ENCODE results near the gene STAT5B.
"Not testable (repeated sequence)": the region's sequence is repeated elsewhere in the genome, so short reads cannot be mapped to it uniquely, and the experiment has no call there.

STAT5B gene

DNA sequence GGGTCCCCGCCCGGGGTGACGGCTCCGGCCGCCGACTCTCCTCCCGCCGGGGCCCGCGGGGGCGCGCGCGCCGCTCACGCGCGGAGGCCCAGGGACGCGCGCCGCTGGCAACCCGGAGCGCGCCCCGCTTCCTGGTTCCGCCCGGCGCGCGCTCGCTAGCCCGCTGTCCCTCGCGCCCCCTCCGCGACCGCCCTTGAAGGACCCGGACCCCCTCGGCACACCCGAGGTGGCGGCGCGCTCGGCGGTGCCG lies at the start of gene STAT5B:
Gene STAT5B (minus strand): TSS at position 33 of the 250 bp plus-strand sequence. CDS start 44,264 bp downstream, outside the sequence.
- peak; percentile 70 for DNase-seq

DNA sequence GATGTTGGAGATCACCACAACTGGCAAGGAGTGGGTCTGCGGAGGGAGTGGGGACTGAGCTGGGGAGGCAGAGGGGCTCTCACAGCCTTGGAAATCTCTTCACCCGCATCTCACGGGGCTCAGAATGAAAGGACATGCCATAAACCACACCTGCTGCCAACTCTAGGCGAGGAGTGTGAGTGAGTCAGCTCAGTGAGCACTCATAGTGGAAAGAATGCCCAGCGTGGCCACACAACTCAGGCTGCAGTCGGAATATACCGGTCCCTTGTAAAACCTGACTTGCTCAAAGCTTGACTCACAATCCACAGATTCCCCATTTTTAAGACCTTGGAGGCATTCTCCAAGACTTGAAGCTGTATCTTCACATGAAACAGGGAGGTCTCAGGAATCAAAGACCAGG lies 48.8 kb upstream of the STAT5B start:
- no peak for DNase-seq

DNA sequence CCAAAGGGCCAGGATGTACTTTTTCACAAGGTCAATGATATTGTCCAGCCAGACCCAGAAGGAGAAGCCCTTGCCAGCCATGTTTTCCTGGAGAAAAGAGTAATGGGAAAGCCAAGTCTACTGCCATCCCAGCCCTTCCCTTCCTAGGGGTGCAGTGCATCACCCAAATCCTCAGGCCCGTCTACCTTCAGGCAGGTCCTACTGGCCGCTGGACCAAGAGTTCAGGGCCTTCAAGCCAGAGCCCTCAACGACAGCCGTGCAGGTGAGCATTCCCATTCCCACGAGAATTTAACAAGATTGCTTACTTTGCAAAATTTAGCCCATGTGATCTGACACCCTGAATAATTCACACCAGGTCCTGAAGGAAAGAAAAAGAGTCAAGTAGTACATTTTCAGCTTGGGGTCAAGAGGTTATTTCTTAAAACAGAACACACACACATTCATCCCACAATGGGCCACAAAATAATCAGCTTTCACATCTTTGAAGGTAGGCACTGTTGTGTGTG lies 47.1 kb upstream of the STAT5B start:
- no peak for DNase-seq

DNA sequence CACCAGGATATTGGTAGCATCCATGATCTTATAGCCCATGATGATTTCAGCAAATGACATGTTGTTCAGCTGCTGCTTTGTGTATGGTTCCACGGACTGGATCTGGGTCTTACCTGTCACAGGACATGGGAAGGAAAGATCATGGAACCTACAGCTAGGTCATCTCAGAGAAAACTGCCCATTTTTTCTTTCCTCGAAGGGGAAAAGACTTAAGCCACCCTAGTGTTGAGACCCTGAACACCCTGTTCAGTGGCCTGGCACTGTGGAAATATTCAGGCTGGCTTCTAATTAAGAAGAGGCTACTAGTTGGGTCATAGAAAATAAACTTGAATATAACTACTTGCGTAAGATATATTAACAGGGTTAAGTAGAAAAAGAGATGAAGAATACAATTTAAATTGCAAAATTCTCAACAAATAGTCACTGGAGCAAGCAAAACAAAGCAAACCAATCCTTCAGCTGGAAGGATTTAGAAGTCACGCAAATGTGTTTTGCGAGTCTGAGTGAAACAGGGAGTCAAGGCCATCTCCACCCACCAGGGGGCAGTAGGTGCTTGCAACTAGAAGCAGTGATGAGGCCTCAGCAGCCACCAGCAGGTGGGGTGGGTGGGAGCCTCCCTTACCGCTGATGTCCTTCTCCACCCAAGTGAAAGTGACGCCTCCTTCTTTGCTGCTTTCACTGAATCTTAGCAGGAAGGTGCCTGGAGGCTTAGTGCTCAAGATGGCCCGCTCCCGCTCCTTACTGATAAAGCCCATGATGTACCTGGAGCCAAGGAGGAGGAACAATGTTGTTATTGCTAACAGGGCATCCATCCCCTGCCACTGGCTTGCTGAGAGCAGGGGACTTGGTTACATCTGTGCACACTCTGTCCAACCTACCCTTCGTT lies 46.4 kb upstream of the STAT5B start:
- DNase-seq, result peak; percentile 91

DNA sequence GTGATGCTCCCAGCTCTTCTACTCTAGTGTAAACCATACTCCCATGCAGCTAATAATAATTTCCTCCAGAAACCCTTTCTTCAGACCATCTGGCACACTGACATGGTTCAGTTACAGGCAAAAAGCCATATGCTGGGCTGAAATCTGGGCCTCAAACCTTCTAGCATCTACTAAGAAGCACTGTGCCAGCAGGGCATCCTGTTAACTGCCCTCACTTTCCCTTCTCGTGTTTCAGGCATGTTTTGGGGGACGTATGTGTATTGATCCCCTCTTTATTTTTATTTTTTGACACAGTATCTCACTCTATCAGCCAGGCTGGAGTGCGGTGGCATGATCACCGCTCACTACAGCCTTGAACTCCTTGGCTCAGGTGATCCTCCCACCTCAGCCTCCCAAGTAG lies 45.4 kb upstream of the STAT5B start:
- DNase-seq, result no peak

- DNase-seq, result not testable (repeated sequence)
Measured at GRCh38 chr17:42317967-42318366, 41.8 kb upstream of the STAT5B start.

DNA sequence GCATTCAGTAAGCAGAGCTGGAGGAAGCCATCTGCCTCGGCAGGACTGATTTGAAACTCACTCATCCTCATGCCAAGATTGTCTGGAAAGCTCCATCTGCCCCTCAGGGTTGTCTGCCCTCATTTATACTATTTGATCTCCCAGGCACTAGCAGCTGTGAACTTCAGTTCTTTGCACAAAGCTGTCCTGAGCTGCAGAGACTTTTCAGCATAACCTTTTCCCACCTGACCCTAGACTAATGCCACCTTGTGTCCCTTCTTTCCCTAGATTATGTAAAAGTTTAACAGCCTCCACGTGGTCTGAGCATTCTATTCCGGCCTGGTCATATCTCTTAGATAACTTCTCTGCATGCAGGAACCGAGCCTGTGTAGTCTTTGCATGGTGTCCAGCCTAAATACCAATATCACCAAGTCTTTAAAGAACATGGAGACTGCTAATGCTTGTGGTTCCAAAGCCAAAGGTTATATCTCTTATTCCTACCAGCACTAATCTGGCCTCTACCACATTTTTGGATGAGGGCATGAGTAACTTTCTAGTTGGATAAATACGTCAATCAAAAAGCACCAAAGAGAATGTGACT lies 41.2 kb upstream of the STAT5B start:
- no peak for DNase-seq

DNA sequence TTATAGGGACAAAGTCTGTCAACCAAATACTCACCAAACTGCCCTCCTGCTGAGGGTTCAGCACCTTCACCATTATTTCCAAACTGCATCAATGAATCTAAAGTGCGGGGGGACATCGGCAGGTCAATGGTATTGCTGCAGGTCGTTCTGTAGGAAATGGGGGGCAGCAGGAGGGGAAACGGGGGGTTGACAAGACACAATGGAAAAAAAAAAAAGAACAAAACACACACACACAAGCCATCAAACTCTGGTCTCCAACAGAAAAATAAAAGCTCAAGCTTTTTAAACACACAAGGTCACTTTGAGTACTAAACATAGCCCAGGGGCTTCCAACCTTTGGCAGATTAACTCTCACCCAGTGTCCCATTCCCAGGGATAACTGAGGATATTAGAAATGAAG lies 40.6 kb upstream of the STAT5B start:
- no peak for DNase-seq

DNA sequence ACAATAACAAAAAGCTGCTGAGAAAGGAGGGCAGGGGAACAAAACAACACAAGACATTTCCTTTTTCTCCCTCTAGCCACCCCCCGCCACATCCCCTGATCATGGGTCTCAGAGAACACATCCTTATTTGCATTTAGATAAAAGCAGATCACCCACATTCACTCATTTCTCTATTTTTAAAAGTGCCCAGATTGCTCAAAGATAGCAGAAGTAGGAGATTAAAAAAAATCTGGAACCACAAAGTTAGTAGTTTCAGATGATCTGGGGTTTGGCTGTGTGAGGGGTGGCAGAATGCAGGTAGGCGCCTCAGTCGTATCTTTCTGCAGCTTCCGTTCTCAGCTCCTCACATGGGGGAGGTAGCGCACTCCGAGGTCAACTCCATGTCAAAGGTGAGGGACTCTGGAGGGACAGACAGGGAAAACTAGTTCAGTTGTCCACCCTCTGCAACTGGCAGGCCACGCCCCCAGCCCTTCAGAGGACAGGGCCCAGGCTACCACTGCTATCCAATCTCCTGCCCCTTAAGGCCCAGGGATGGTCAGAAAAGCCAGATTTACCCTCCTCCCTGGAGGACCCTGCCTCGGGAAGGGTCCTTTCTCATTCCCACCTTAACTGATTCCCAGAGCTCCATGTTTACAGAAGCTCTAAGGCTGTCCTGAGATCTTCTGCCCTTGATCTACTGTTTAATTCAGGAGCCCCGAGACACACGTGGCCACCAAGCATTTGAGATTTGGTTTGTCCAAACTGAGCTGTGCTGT lies 39.4 kb upstream of the STAT5B start:
- no peak for DNase-seq

DNA sequence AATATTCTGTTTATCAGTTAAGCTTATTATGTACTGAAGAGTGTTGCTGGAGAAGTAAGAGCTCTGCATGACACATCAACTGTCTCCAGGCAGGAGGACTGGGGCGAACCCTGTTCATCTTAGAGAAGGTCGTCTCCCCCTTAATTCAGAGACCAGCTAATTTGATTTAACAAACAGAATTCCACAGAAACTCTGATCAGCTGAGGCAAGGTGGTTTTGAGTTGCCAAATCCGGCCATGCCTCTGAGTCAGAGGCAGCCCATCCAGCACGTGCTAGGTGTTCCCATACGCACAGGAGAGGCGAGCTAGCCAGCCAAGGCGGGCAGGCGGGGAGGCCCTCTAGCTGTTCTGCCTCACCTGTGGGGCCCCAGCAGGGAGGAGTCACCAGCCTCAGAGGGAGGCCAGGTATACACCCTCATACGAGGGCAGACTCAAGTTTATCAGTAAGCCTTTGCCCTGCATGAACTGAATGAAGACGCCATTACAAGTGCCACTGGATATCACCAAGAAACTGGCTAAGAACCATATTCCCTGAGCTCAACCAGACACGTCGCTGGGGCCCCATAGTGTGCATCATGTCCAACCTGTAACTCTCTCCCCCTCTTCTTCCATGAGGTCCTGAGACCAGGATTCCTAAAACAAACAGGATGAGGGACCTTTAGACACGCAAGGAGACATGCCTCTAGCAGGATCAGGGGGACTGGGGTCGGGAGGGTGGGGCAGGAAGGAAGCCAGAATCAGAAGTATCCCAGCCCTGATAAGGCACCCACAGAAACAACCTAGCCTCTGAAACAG lies 37.8 kb upstream of the STAT5B start:
- DNase-seq, result no peak

DNA sequence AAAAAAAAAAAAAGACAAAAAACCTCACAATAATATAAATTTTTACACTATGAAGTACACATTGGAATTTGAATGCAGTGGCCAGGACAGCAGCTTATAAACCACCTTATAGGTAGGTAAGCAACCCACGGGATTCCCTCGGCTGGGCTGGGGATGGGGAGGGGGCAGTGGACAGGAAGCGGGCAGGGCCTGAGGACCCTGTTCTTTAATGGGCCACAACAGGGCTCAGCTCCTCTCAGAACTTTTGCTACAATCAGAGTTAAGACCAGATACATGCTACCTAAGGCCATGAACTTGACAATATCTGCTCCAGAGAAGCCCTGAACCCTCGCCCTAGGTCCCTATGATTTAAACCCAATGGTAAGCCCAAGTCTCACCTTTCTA lies 37.2 kb upstream of the STAT5B start:
- no peak for DNase-seq

- DNase-seq, result peak; percentile 76
Measured at GRCh38 chr17:42312285-42313130, 36.3 kb upstream of the STAT5B start.

DNA sequence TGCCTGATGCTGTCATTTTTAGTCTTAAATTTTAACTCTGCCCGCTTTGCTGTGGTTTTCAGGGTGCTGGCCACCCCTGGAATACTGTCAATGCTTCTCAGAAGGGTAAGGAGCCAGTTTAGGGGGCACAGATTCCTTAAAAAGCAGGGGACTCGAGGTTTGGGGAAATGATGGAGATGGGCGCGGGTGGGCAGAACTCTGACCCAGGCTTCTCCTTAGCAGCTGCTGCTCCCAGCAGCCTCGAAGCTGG lies 35.8 kb upstream of the STAT5B start:
- DNase-seq, result no peak

DNA sequence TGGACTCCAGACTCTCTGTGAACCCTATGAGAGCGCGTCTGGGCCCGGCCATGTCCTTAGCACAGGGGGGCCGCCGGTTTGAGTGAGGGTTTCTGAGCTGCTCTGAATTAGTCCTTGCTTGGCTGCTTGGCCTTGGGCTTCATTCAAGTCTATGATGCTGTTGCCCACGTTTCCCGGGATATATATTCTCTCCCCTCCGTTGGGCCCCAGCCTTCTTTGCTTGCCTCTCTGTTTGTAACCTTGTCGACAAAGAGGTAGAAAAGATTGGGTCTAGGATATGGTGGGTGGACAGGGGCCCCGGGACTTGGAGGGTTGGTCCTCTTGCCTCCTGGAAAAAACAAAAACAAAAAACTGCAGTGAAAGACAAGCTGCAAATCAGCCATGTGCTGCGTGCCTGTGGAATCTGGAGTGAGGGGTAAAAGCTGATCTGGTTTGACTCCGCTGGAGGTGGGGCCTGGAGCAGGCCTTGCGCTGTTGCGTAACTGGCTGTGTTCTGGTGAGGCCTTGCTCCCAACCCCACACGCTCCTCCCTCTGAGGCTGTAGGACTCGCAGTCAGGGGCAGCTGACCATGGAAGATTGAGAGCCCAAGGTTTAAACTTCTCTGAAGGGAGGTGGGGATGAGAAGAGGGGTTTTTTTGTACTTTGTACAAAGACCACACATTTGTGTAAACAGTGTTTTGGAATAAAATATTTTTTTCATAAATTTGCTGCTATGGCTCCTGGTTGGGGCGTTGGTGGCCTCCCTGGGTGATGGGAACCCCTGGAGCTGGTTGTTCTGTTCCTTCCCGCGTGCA lies 35.2 kb upstream of the STAT5B start:
- peak; percentile 56 for DNase-seq

GRCh38 chr17:42310787-42311215 lies 34.6 kb upstream of the STAT5B start:
- DNase-seq, result no peak

DNA sequence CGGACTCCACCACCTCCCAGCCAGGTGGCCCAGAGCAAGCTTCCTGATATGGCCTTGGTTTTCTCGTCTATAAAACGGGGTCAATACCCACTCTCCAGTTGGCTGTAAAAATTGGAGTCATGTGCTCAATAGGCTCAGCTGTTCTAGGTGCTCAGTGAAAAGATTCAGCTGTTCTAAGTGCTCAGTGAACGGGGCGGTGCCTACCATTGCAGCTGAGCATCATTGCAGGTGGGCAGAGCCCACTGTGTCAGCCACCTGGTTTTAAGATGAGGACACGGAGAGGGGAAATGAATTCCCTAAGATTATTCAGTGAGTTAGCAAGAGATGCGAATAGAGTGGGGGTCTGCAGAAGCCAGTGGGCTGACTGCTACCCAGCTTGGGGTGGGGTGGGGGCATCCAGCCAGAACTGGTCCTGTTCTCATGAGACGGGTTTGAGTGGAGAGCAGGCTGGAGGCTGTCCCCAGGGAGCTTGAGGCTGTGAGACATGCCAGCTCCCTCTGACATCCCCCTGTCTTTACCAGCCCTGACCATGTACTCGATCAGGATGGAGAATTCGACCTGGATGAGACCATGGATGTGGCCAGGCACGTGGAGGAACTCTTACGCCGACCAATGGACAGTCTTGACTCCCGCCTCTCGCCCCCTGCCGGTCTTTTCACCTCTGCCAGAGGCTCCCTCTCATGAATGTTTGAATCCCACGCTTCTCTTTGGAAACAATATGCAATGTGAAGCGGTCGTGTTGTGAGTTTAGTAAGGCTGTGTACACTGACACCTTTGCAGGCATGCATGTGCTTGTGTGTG lies 34.0 kb upstream of the STAT5B start:
- DNase-seq, result no peak

GRCh38 chr17:42309142-42309541 lies 33.0 kb upstream of the STAT5B start:
- DNase-seq, result no peak

GRCh38 chr17:42308446-42308845 lies 32.3 kb upstream of the STAT5B start:
- no peak for DNase-seq

- DNase-seq, result no peak
Measured at GRCh38 chr17:42307362-42307927, 31.3 kb upstream of the STAT5B start.

DNA sequence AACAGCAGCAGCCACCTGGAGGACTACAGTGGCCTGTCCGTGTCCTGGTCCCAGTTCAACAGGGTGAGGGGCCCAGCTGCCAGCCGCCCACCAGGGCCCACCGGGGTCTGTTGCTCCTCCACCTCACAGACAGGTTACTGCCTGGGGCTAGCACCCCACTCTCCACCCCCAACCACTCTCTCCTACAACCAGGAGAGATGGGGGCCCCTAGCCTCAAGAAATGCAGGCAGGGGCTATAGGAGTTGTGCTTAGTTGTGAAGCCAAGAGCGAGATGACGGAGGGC lies 30.1 kb upstream of the STAT5B start:
- no peak for DNase-seq
